Activated CD4-positive, alpha-beta T cell treated with anti-CD3 and anti-CD28 coated beads for 4 hours (primary cell): ENCODE data around the gene ACO2.

Experiments used
- DNase-seq, 2 donors: peaks; one replicate each; pipeline ENCODE4 v3.0.0-alpha.2; 2020

Gene ACO2

GRCh38 chr22:41573677-41574076 is 104.8 kb downstream of the ACO2 start:
- no peak for DNase-seq

- DNase-seq, result no peak
These were observed 106.0 kb downstream of the ACO2 start for GRCh38 chr22:41574847-41575381.

- no peak for DNase-seq
These were observed 106.6 kb downstream of the ACO2 start for GRCh38 chr22:41575533-41575932.

- DNase-seq, result no peak
These were observed 108.0 kb downstream of the ACO2 start for GRCh38 chr22:41576877-41577276.

GRCh38 chr22:41578114-41578513 is 109.2 kb downstream of the ACO2 start:
- DNase-seq, result no peak
